Endothelial cell (in vitro differentiated cells): Measurements from ENCODE around the gene COX4I2. TPM values are rescaled to one million over a fixed set of nuclear protein-coding genes. Genes with fewer than 3 reads are reported as not detected.

Experiments used
- DNase-seq: peaks from one replicate; pipeline ENCODE4 v3.0.0; 2021; ENCODE audit warnings: low spot score
- H3K27ac Mint-ChIP-seq: one replicate; pipeline ENCODE4 v1.8.0; 2021; ENCODE audit warnings: mixed read lengths, inconsistent platforms; ENCODE audit not compliant: unreplicated experiment
- H3K27me3 Mint-ChIP-seq: one replicate; pipeline ENCODE4 v1.8.0; 2021; ENCODE audit warnings: mild to moderate bottlenecking, moderate library complexity, mixed read lengths, inconsistent platforms; ENCODE audit not compliant: unreplicated experiment
- H3K36me3 Mint-ChIP-seq: one replicate; pipeline ENCODE4 v1.8.0; 2021; ENCODE audit warnings: mild to moderate bottlenecking, low read depth, mixed read lengths, inconsistent platforms; ENCODE audit not compliant: unreplicated experiment
- H3K4me1 Mint-ChIP-seq: one replicate; pipeline ENCODE4 v1.8.0; 2021; ENCODE audit warnings: mild to moderate bottlenecking, mixed read lengths, inconsistent platforms; ENCODE audit not compliant: unreplicated experiment
- H3K4me3 Mint-ChIP-seq: one replicate; pipeline ENCODE4 v1.8.0; 2021; ENCODE audit warnings: mild to moderate bottlenecking, mixed read lengths, inconsistent platforms; ENCODE audit not compliant: unreplicated experiment
- H3K9me3 Mint-ChIP-seq: one replicate; pipeline ENCODE4 v1.8.0; 2021; ENCODE audit warnings: mixed read lengths, inconsistent platforms; ENCODE audit not compliant: unreplicated experiment
- CTCF ChIP-seq: fragments of 200-600 bp; sonication (generic); IDR thresholded peaks from one replicate; pipeline ENCODE4 v1.5.0; 2021; ENCODE audit warnings: antibody characterized with exemption; ENCODE audit not compliant: unreplicated experiment
- total RNA-seq: library from RNA; stranded (reverse); fragmentation: NEBNext Ultra II Directional; extraction: Animal tissue kit (Norgen Biotek cat#: 25700); gene quantifications from one replicate; pipeline ENCODE4 v1.2.1, GENCODE V29; 2021; ENCODE audit not compliant: unreplicated experiment

COX4I2 gene
- total RNA-seq, 1 donor from 2014 or later, result not detected

- TF ChIP-seq CTCF, result no peak
- Mint-ChIP-seq H3K27ac (no peak overlapping the region), H3K36me3 (peaks cover 18% of the 10 kb centered on the region), H3K4me1 (peaks cover 65% of the 10 kb centered on the region), H3K27me3 (peaks cover 2% of the 10 kb centered on the region), H3K9me3 (no peaks in the 10 kb centered on the region), H3K4me3 (no peak overlapping the region)
- no peak for DNase-seq
These were observed 41.9 kb downstream of the COX4I2 start for GRCh38 chr20:31679357-31680285.

GRCh38 chr20:31680286-31681127, 42.8 kb downstream of the COX4I2 start:
- peak overlapping the region; percentile 5 for H3K27ac Mint-ChIP-seq
- H3K4me3 Mint-ChIP-seq, result peak overlapping the region; percentile 26
- no peak for DNase-seq
- TF ChIP-seq CTCF, result no peak
- H3K36me3 Mint-ChIP-seq, result peaks cover 18% of the 10 kb centered on the region
- H3K27me3 Mint-ChIP-seq, result peaks cover 1% of the 10 kb centered on the region
- H3K4me1 Mint-ChIP-seq, result peaks cover 56% of the 10 kb centered on the region
- no peaks in the 10 kb centered on the region for H3K9me3 Mint-ChIP-seq

DNA sequence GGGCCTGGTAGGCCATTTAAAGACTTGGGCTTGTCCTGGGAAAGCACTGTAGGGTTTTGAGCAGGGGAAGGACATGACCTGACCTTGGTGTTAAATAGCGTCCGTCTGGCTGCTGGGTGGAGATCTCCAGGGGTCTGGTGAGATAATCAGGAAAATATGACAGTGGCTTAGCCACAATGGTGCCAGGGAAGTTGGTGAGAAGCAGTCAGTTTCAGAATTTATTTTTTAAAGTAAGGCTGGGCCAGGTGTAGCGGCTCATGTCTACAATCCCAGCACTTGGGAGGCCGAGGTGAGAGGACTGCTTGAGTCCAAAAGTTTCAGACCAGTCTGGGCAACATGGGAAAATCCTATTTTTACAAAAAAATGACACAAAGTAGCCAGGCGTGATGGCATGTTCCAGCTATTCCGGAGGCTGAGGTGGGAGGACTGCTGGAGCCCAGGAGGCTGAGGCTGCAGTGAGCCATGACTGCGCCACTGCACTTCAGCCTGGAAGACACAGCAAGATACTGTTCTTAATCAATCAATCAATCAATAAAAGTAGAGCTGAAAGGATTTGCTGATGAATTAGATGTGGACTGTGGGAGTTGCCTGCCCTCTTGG, 43.5 kb downstream of the COX4I2 start:
- DNase-seq, result no peak
- Mint-ChIP-seq H3K36me3 (peaks cover 22% of the 10 kb centered on the region), H3K27me3 (peaks cover 1% of the 10 kb centered on the region), H3K4me1 (peaks cover 49% of the 10 kb centered on the region), H3K4me3 (peak overlapping the region; percentile 26), H3K9me3 (no peaks in the 10 kb centered on the region), H3K27ac (peak overlapping the region; percentile 5)
- TF ChIP-seq CTCF, result no peak

- H3K9me3 Mint-ChIP-seq, result no peaks in the 10 kb centered on the region
- no peak overlapping the region for H3K4me3 Mint-ChIP-seq
- H3K36me3 Mint-ChIP-seq, result peaks cover 24% of the 10 kb centered on the region
- no peak overlapping the region for H3K27ac Mint-ChIP-seq
- no peak for DNase-seq
- peaks cover 1% of the 10 kb centered on the region for H3K27me3 Mint-ChIP-seq
- TF ChIP-seq CTCF, result no peak
- H3K4me1 Mint-ChIP-seq, result peaks cover 44% of the 10 kb centered on the region
These were observed 44.1 kb downstream of the COX4I2 start for GRCh38 chr20:31681769-31682168.
